ENCODE results near the gene FKBP1B. TPM values are rescaled to one million over a fixed set of nuclear protein-coding genes. Genes with fewer than 3 reads are reported as not detected.

FKBP1B gene
- polyA plus RNA-seq, 1 donor from 2014 or later, result 3.9 TPM

GRCh38 chr2:24073816-24074215 lies 24.3 kb downstream of the FKBP1B start:
- no peak overlapping the region for H3K27ac Mint-ChIP-seq
- H3K4me3 Mint-ChIP-seq, result peak overlapping the region in 1 of 4 donors; percentile 94
- peaks cover 10 to 24% (median 18%) of the 10 kb centered on the region in 3 donors for H3K4me1 Mint-ChIP-seq
- H3K36me3 Mint-ChIP-seq, result peaks cover 2% of the 10 kb centered on the region
- H3K9me3 Mint-ChIP-seq, result no peaks in the 10 kb centered on the region
- H3K27me3 Mint-ChIP-seq, result no peaks in the 10 kb centered on the region

DNA sequence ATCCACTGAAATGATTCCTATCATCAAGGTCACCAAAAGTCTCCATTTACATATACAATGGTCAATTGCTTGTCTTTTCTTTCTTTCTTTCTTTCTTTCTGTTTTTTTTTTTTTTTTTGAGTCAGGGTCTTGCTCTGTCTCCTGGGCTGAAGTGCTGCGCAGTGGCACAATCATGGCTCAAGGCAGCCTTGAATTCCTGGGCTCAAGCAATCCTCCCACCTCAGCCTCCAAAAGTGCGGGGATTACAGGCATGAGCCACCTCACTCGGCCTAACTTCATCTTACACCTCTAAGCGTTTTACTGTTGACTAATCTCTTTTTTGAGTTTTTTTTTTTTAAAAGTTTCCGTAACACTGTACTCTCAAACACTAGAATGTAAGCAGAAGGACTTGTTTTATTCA lies 25.7 kb downstream of the FKBP1B start:
- no peaks in the 10 kb centered on the region for H3K27me3 Mint-ChIP-seq
- H3K4me1 Mint-ChIP-seq, result peaks cover 15 to 24% (median 20%) of the 10 kb centered on the region in 3 donors

DNA sequence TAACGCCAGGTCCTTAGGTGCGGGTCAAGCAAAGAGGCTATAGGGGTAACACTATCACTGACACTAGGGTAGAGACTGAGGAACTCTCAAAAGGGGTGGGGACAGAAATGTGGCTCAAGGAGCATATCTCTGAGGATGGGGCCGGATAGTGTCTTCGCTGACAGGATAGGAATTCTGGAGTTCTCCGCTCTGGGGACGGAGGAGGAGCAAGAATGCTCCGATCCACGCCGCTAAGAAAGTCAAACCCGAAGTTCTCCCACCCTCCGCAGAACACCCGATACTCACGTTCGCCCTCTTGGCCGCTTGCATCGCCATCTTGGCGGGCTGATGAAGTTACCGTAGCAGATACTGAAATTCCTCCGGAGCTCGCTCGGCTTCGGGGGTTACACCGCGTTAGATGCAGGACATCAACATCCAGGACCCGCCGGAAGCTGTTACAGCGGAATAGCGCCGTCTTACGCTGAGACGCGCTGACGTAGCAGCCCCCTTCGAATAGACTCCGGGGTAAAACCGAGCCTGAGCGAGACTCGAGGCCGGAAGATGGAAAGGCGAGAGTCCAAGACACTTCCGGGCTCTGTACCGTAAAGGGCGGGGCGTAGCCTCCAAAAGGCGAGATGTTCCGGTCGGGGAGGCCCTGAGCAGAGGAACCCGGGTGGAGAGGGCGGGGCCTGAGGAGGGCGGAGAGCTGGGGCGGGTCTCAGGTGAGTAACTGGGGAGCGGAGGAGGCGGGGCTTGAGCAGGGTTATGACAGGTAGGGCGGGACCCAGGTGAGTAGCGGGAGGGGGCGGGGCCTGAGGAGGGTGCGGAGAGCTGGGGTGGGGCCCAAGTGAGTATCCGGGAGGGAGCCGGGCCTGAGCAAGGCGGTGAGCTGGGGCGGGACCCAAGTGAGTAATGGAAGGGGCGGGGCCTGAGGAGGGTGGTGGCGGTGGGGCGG lies 26.6 kb downstream of the FKBP1B start, which contains the start of gene SF3B6:
Gene SF3B6, minus strand, starts transcription at position 412 of the 934 bp plus-strand sequence. Its CDS starts 97 bp downstream, at position 315.
- no peaks in the 10 kb centered on the region for H3K9me3 Mint-ChIP-seq
- H3K27me3 Mint-ChIP-seq, result no peaks in the 10 kb centered on the region
- H3K4me1 Mint-ChIP-seq, result peaks cover 15 to 22% (median 20%) of the 10 kb centered on the region in 3 donors
- peak within 1 kb of the TSS; percentile 94 to 100 (median 99) for H3K4me3 Mint-ChIP-seq
- peaks cover 2% of the 10 kb centered on the region for H3K36me3 Mint-ChIP-seq
- H3K27ac Mint-ChIP-seq, result peak within 1 kb of the TSS; percentile 81 to 99 (median 92)

More for the DNA sequence above, 25.7 kb downstream of the FKBP1B start:
- Mint-ChIP-seq H3K9me3 (no peaks in the 10 kb centered on the region), H3K36me3 (peaks cover 2% of the 10 kb centered on the region), H3K27ac (peak overlapping the region; percentile 81 to 99 (median 92)), H3K4me3 (peak overlapping the region; percentile 94 to 100 (median 99))

- Mint-ChIP-seq H3K4me3 (peak overlapping the region; percentile 94 to 100 (median 99)), H3K4me1 (peaks cover 15 to 22% (median 20%) of the 10 kb centered on the region in 3 donors), H3K9me3 (no peaks in the 10 kb centered on the region), H3K36me3 (peaks cover 3% of the 10 kb centered on the region), H3K27me3 (no peaks in the 10 kb centered on the region), H3K27ac (peak overlapping the region; percentile 81 to 99 (median 92))
These were observed 27.5 kb downstream of the FKBP1B start for GRCh38 chr2:24076849-24077534.

DNA sequence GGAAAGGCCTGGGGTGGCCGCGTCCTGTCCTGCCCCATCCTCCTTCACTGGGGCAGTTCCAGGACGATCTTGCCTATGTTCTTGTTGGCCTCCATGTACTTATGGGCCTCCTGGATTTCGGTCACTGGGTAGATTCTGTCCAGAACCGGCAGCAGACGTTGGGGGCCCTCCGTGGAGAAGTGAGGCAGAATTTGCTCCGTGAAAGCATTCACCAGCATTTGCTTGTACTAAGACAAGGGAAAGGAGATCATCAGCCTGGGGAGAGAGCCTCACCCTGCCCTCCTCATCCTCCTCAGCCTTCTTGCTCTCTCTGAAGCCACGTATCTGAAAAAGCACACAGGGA lies 28.0 kb downstream of the FKBP1B start:
- Mint-ChIP-seq H3K27me3 (no peaks in the 10 kb centered on the region), H3K27ac (peak overlapping the region; percentile 81 to 92 (median 90)), H3K4me1 (peaks cover 15 to 22% (median 20%) of the 10 kb centered on the region in 3 donors), H3K36me3 (peaks cover 6% of the 10 kb centered on the region), H3K4me3 (peak overlapping the region; percentile 94 to 100 (median 99)), H3K9me3 (no peaks in the 10 kb centered on the region)

- Mint-ChIP-seq H3K4me3 (peak overlapping the region; percentile 94 to 100 (median 99)), H3K36me3 (peaks cover 6% of the 10 kb centered on the region), H3K4me1 (peaks cover 15 to 21% (median 20%) of the 10 kb centered on the region in 3 donors), H3K9me3 (no peaks in the 10 kb centered on the region), H3K27me3 (no peaks in the 10 kb centered on the region), H3K27ac (peak overlapping the region in 2 of 3 donors; percentile 81 to 90)
These were observed 28.3 kb downstream of the FKBP1B start for GRCh38 chr2:24077879-24078278.

DNA sequence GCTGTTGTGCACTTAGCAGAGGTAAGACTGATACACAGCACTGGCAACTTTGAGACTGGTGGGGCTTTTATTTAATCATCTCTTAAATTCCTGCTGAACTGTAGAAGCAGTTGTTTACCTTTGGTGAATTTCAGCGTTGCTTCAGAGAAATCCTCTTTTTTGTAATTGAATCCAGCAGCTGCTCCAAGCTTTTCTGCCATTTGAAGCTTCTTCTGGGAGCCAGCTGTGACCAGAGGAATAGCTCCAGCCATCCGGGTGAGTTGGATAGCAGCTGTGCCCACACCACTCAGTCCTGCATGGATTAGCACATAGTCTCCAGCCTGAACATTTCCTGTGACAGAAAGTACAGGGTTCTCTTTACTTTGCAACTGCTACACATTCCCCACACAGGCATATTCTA lies 31.2 kb downstream of the FKBP1B start:
- H3K9me3 Mint-ChIP-seq, result no peaks in the 10 kb centered on the region
- H3K4me1 Mint-ChIP-seq, result peaks cover 20 to 24% (median 22%) of the 10 kb centered on the region in 3 donors
- H3K27me3 Mint-ChIP-seq, result no peaks in the 10 kb centered on the region
- no peak overlapping the region for H3K4me3 Mint-ChIP-seq
- peaks cover 5% of the 10 kb centered on the region for H3K36me3 Mint-ChIP-seq
- no peak overlapping the region for H3K27ac Mint-ChIP-seq

GRCh38 chr2:24082787-24083566 lies 33.4 kb downstream of the FKBP1B start:
- peak overlapping the region; percentile 89 to 95 (median 93) for H3K27ac Mint-ChIP-seq
- H3K27me3 Mint-ChIP-seq, result no peaks in the 10 kb centered on the region
- no peaks in the 10 kb centered on the region for H3K9me3 Mint-ChIP-seq
- peaks cover 7% of the 10 kb centered on the region for H3K36me3 Mint-ChIP-seq
- peak overlapping the region; percentile 92 to 100 (median 96) for H3K4me3 Mint-ChIP-seq
- peaks cover 9 to 17% (median 14%) of the 10 kb centered on the region in 3 donors for H3K4me1 Mint-ChIP-seq

DNA sequence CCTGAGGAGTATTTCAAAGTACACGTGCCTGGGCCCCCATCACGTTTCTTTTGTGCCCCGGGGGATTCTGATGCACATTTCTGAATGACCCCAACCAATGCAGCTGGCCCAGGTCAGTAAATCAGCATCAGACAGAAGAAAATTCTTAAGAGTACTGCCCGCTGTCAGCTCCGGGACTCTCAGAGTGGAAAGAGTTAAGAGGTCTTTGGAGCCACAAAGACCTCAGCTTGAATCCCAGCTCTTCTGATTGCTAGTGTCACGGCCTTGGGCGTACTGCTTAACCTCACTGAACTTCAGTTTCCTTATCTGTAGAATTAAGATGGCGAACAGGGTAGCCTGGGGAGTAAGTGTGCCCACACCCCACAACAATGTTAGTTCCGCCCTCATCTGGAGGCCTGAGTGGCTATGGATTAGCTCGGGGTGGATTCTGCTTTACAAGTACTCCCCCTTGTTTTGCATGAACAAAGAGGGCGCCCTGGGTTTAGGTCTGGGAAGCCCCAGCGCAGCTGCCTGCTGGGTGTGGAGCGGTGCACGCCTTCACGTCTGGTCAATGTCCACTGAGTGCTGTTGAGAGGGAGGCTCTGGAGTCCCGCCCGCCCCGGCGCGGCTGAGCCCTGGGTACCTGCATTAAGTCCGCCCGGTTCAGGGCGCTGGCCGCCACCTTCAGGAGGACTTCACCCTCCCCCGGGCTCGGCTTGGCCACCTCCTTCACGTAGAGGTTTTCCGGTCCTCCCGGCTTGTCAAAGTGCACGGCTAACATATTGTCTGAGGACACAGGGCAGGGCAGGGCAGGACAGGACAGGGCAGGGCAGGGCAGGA lies 34.2 kb downstream of the FKBP1B start:
- Mint-ChIP-seq H3K36me3 (peaks cover 7% of the 10 kb centered on the region), H3K9me3 (no peaks in the 10 kb centered on the region), H3K27me3 (no peaks in the 10 kb centered on the region), H3K4me3 (peak overlapping the region; percentile 92 to 100 (median 96)), H3K4me1 (peaks cover 9 to 17% (median 14%) of the 10 kb centered on the region in 3 donors), H3K27ac (peak overlapping the region; percentile 89 to 95 (median 93))

DNA sequence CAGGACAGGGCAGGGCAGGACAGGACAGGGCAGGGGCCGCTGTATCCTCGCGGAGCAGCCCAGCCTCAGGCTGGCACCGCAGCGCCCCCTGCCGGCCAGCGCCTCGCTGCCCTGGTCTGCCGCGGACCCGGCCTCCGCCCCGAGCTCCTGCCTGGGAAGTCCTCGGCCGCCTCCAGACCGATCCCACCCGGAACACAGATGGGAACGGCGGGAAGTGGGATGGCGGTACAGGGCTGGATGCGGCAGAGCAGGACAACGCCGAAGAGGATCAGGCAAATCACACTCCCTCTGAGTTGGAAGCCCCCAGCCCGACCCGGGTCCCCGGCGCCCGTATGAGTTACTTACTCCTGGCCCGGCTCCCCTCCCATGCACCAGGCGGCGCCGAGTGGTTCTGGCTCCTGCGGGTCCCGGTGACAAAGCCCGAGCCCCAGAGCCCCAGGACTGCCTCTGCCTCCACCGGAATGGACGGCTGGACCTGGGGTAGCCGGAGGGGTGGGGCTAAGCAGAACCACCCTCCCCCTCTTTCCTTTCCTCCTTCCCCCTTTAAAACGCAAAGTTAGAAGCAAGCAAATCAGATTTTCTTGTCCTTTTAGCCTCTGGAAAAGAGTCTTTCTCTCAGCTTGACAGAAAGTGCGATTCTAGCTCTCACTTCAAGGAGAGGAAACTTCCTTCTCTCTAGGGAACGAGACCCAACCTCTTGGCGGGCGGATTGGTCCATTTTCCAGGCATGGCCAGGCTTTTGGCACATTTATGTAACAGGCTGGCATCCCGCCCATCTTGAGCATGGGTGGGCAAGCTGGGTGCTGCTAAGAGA lies 35.1 kb downstream of the FKBP1B start, which contains the start of gene TP53I3:
Gene TP53I3, minus strand, starts transcription at position 449 of the 814 bp plus-strand sequence. CDS start 508 bp downstream, outside the sequence.
- Mint-ChIP-seq H3K27ac (peak within 1 kb of the TSS; percentile 89 to 95 (median 93)), H3K4me3 (peak within 1 kb of the TSS; percentile 92 to 100 (median 96)), H3K4me1 (peaks cover 7 to 17% (median 10%) of the 10 kb centered on the region in 3 donors), H3K9me3 (no peaks in the 10 kb centered on the region), H3K36me3 (peaks cover 7% of the 10 kb centered on the region), H3K27me3 (no peaks in the 10 kb centered on the region)

GRCh38 chr2:24085200-24085489 lies 35.6 kb downstream of the FKBP1B start:
- H3K36me3 Mint-ChIP-seq, result peaks cover 7% of the 10 kb centered on the region
- no peaks in the 10 kb centered on the region for H3K9me3 Mint-ChIP-seq
- H3K4me1 Mint-ChIP-seq, result peaks cover 7 to 17% (median 9%) of the 10 kb centered on the region in 3 donors
- H3K27me3 Mint-ChIP-seq, result no peaks in the 10 kb centered on the region
- H3K4me3 Mint-ChIP-seq, result peak overlapping the region; percentile 92 to 100 (median 96)
- peak overlapping the region in 2 of 3 donors; percentile 58 to 83 for H3K27ac Mint-ChIP-seq

DNA sequence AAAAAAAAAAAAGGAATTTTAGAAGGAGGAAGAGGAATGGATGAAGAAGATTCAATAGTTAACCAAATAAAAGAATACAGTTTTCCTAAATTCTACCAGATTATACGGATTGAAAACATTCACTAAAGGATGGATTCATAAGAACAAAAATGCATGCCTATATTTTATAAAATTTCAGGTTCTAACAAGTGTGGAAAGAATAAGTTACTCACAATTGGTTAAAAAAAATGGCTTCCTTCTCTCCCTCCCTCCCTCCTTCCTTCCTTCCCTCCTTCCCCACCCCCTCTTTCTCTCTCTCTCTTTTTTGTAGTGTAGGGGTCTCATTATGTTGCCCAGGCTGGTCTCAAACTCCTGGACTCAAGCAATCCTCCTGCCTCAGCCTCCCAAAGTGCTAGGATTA lies 36.7 kb downstream of the FKBP1B start:
- H3K4me3 Mint-ChIP-seq, result peak overlapping the region in 2 of 4 donors; percentile 18 to 25
- H3K27me3 Mint-ChIP-seq, result no peaks in the 10 kb centered on the region
- no peak overlapping the region for H3K27ac Mint-ChIP-seq
- H3K4me1 Mint-ChIP-seq, result peaks cover 8 to 17% (median 9%) of the 10 kb centered on the region in 3 donors
- no peaks in the 10 kb centered on the region for H3K9me3 Mint-ChIP-seq
- peaks cover 7% of the 10 kb centered on the region for H3K36me3 Mint-ChIP-seq

DNA sequence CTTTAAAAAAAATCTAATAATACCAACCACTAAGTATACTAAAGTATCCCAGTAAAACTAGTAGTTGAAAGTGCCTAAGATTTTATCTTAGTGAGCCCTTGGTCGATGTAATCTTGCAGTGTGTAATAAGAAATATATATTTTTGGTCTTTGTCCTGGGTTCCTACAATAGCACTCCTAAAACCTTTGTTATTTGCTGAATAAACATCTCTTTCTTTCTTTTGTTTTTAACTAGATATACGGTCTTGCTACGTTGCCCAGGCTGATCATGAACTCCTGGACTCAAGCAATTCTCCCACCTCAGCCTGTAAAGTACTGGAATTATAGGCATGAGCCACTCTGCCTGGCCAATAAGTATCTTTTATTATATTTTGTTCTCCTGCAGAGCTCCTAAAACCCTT lies 37.5 kb downstream of the FKBP1B start:
- H3K27me3 Mint-ChIP-seq, result no peaks in the 10 kb centered on the region
- peaks cover 5% of the 10 kb centered on the region for H3K36me3 Mint-ChIP-seq
- H3K4me1 Mint-ChIP-seq, result peaks cover 8 to 17% (median 9%) of the 10 kb centered on the region in 3 donors
- no peak overlapping the region for H3K27ac Mint-ChIP-seq
- H3K9me3 Mint-ChIP-seq, result no peaks in the 10 kb centered on the region
- peak overlapping the region in 2 of 4 donors; percentile 18 to 27 for H3K4me3 Mint-ChIP-seq

Measured in IgD-negative memory B cell (primary cell).